GM18909 (cell line): Measurements from ENCODE around the gene BPHL.
"Not testable (repeated sequence)": the region's sequence is repeated elsewhere in the genome, so short reads cannot be mapped to it uniquely, and the experiment has no call there.

Source experiments
- ATAC-seq: cut with Tn5 transposase; IDR thresholded peaks from one replicate; pipeline ENCODE4 v1.9.1; 2021; ENCODE audit warnings: mild to moderate bottlenecking; ENCODE audit not compliant: unreplicated experiment, poor library complexity

Gene BPHL

DNA sequence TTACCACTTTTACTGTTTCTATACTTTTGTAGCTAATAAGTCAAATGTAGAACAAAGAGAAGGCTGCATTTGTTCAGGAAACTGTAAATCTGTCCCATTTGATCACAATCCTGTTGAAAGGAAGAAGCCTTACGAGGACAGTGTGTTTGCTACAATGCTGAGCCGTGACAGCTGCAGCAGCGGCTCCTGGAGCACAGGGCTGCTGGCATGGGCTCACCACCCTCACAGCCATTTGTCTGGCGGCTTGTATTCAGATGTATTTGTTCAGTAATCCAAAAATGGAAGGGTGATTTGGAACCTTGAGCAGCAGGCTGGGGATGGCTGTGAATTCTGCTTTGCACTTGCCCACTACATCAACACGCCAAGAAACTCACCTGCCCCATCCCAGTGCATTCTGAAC is 33.2 kb downstream of the BPHL start:
- ATAC-seq, result no peak

DNA sequence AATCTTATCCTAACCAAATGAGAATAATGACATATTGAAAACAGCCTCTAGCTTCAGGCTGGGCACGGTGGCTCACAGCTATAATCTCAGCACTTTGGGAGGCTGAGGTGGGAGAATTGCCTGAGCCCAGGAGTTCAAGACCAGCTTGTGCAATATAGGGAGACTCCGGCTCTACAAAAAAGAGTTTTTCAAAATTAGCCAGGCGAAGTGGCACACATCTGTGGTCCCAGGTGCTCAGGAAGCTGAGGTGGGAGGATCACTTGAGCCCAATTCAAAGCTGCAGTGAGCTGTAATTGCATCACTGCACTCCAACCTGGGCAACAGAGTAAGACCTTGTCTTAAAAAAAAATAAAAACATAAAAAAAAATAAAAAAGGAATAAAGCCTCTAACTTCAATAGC is 34.2 kb downstream of the BPHL start:
- ATAC-seq, result no peak

DNA sequence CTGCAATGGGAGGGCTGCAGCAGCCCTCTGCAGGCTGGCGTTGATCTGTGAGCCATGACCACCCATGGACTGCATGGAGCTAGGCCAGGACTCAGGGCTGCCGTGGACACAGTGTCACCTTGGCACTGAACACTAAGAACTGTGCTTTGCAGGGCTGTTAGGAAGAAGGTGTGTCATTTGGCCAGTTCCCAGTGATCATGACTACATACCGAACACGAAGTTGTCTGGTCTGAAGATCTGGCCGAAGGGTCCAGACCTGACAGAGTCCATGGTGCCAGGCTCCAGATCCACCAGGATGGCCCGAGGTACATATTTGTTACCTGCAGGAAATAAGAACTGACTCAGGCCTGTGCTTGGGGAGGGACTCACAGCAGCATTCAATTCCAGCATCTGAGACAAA is 36.9 kb downstream of the BPHL start:
- ATAC-seq, result not testable (repeated sequence)

DNA sequence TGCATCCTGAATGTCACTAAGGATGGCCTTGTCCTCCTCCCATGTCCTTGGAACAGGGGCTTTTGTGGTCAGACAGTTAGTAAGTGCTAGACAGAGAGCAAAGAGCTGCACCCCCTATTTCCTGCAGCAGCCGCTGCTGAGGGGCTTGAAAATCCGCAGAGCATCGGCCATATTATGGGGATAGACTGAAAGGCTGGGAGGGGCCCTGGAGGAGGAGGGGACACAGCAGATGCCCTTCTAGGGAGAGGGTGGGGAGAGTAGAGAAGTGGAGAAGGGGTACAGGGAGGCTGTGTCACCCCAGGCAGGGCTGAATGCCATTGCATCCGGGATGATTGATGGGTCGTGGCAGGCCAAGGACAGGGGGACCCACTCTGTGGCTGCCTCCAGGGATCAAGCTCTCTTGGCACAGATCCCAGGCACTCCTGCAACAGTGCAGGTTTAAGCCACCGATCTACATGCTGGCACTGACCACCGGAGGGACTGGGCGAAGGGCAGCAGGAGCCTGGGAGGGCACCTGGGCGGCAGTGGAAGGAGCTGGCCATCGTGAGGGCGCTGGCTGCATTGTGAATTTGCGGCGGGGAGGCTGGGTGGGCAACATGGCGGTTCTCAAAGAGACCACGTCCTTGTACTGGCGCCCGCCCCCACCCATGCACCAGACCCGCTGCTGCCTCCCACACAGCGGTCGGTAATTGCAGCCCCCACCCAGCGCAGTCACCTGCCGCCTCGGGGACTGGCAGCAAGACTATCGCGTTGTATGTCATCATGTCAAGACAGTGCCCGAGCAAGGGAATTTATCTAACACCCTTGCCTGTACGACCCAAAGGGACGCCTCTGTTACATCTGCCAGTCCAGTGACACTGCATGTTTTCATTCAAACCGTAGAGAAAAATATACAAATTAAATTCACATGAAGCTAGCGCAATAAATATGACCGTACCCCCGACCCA is 37.9 kb downstream of the BPHL start:
- peak; percentile 17 for ATAC-seq

DNA sequence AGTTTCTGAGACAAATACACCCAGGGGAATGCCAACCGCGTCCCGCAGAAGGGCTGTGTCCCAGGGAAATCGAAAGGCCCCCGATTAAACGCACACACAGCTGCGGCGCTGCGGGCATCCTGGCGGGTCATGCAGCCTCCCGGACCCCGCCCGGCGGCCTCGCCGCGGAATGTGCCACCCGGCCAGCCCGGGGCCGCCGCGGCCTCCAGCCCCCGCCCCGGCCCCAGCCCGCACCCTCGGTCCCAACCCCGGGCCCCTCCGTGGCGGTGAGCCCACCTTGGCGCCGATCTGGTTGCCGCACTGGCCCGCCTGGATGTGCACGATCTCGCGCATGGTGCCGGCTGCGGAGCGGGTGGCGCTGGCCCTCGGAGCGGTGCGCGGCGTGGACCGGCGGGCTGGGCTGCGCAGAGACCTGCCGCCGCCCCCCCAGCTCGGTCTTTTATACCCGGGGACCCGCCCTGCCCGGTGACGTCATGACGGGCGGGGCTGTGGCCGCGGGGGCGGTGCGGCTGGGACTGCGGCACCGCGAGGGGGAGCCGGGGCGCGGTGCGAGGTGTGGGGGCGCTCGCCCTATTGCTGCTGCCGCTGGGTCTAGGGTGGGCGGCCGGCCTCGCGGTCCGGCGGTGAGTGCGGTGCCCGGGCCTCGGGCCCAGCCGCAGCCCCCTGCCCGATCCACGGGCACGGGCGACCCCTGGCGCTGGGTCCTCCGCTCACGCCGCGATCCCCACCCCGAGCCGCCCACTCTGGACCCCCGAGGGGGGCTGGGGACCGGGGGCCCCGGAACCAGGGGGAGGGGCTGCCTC is 38.8 kb downstream of the BPHL start, which contains the start of gene TUBB2A:
Gene TUBB2A (minus strand): TSS at position 414 of the 803 bp plus-strand sequence. CDS start 81 bp downstream, at position 333.
- ATAC-seq, result peak; percentile 86

DNA sequence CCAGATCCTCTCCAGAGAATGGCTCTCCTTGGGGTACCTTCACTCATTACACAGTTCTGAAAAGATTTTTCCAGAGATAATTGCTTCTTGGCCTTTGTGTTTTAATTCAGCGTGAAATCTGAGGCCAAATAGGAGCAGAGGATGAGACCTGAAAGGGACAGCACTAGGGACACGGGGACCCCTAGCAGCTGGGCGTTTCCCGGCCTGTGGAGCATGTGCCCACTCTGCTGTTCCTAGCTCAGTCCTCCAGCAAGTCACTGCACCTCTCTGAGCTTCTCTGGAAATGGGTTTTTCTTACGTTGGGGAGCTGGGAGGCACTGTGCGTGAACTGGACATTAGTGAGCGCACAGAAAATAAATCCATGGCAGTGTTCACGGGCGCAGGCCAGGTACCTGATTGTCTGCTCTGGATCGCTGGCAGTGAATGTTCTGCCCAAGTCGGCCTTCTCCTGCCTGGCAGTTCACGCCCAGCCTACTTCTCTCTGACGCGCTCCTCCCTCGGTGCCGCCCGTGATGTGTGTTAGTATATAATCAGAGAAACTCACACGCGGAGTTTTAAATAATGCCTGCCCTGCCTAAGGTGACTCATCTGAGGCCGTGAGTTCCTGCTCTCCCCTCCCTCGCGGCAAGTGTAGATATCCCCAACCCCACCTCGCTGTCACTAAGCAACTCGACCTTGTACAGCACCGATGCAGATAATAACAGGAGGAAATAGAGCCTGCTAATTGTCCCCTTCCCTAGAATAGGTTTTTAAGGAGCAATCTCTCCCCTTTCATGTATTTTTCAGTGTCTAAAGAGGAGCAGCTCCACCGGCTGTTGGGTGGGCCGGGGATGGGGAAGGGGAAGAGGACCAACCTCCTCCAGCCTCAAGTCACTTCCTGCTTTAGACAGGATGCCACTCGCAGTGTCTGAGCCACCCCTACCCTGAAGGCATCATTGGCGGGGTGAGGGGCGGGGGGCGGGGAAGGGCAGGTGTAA is 41.6 kb downstream of the BPHL start:
- no peak for ATAC-seq

DNA sequence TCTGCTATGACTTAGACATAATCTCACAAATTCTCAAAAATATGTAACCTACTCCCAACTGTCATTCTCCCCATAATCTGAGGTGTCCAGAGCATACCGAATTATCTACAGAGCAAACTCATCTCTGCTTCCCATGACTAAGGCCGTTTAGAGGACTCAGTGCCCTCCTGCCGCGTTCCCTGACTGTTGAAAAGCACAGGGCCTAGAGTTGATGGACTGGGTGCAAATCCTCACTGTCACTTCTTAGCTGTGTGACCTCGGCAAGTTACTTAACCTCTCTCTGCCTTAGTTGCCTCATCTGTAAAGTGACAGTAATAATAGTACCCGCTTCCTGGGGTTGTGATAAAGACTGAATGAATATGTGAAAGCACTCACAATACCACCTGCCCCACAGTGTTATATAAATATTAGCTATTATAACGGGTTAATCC is 43.6 kb downstream of the BPHL start:
- no peak for ATAC-seq

DNA sequence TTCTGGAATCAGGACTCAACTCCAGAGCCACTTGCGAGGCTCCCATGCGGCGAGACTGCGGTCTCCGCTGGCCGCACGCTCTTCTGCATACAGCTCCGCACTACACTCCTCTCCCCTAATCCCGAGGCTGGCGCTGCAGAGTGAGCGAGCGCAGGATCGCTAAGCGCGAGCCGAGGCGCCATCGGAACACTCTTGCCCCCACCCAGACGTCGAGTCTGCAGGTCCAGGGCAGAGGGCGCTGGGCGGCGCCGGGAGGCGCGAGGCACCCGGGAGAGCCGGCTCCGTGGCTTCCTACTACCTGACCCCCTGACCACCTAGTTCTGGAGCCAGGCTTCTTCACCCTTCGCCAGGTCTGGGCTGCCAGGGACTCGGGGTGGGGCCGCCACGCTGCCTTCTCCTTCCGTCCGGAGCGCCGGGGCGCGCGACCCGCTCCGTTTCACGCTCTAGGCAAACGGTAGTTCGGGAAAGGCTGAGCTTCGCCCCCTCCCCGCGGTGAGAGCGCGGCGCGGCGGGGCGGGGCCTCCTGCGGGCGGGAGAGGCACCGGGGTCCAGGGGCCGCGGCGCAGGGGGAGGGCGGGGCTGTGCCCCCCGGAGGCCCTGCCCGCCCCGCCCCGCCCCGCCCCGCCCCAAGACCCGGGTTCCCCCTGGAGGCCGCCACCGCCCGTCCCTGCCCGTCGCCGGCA is 44.2 kb downstream of the BPHL start:
- peak; percentile 76 for ATAC-seq

DNA sequence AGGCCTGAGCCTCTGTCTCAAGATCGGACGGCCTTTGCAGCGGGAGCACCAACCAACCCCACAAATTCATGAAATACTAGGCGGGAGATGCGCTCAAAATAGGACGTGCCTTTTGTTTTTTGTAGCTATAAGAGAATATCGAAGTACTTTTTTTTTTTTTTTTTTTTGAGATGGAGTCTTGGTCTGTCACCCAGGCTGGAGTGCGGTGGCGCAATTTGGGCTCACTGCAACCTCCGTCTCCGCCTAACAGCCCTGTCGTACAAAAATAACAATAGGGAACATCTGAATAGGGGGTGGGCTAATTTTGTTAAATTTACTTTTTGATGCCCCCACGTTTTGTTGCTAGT is 44.7 kb downstream of the BPHL start:
- ATAC-seq, result peak; percentile 34

DNA sequence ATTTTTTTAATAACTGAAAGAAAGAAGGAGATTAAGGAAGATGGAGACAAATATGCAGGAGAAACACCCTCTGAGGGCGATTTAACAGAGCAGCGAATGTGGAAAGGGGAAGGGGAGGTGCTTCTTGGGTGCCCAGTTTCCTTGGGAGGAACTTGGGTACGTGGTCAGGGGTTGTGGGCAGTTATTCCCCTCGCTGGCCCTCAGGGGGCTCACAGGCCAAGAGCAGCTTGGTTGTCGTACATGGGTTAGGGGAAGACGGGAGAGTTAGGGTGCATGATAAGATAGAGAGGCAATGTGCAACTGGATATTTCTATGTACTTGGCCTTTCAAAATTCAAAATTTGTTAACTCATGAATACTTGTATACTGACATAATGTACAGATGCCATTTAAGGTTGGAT is 45.9 kb downstream of the BPHL start:
- ATAC-seq, result no peak

DNA sequence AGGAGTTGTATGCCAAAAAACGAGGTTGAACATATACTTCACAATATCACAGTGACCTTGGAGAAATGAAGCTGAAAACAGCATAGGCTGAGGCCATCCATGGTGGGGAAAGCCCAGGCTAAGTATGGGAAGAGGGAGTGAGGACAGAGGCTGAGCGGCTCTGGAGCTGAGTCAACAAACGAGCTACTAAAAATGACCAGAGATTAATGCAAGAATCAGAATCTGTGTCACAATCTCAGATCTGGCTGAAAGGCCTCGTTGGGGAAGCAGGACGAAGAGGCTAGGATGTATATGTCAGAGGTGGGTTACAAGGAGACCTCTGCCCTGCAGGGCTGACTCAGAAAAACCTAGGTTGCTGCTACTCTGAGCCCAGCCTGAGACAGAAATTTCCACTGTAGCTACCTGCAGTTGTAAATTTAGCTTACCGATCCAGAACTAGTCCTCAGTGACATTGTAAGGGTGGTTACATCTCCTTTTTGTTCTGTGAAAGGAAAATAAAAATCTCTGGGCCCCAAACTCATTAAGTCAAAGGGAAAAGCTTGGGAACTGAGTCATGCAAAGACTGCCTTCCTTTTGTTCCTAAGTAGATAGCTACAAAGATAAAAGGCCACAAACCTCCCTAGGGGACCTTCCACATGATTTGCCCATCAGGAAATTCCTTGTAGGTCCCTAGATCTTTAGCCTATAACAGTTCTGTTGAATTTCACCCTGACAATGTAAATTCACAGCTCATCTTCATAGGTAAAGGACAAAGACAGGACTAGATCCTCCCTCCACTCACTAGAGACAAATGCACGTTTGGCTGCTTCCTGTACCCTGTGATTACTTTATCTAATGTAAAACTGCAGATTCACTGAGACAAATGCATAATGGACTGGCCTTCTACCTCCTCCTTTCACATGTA is 47.4 kb downstream of the BPHL start:
- no peak for ATAC-seq

DNA sequence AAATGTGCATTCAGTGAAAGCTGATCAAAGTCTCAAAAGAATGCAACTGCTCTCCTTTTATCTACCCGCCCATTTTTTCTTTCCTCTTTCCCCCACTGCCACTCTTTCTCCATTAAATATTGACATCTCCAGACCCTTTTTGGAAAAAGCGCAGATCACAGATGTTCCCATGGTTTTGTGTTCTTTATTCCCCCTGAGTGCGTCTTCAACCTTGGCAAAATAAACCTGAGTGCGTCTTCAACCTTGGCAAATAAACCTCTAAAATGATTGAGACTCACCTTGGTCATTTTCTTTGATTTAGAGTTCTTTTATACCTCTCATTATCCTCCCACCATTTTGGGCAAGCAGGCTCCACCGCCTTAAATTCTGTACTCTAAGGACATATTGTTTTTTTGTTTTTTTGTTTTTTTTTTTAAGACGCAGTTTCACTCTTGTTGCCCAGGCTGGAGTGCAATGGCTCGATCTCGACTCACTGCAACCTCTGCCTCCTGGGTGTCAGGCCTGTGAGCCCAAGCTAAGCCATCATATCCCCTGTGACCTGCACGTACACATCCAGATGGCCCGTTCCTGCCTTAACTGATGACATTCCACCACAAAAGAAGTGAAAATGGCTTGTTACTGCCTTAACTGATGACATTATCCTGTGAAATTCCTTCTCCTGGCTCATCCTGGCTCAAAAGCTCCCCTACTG is 48.2 kb downstream of the BPHL start:
- ATAC-seq, result not testable (repeated sequence)

DNA sequence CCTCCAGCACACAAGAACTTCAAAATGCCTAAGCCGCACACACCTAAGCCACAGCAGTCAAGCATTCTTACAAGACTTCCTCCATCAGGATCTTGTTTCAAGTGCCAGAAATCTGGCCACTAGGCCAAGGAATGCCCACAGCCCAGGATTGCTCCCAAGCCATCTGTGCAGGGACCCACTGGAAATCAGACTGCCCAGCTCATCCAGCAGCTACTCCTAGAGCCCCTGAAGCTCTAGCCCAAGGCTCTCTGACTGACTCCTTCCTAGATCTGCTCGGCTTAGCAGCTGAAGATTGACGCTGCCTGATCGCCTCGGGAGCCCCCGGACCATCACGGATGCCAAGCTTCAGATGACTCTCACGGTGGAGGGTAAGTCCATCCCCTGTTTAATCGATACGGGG is 49.5 kb downstream of the BPHL start:
- not testable (repeated sequence) for ATAC-seq

DNA sequence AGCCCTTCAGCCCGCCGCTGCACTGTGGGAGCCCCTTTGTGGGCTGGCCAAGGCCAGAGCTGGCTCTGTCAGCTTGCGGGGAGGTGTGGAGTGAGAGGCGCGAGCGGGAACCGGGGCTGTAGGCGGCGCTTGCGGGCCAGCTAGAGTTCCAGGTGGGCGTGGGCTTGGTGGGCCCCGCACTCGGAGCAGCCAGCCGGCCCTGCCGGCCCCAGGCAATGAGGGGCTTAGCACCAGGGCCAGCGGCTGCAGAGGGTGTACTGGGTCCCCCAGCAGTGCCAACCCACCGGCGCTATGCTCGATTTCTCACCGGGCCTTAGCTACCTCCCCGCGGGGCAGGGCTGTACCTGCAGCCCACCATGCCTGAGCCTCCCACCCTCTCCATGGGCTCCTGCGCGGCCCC is 52.2 kb downstream of the BPHL start:
- not testable (repeated sequence) for ATAC-seq

DNA sequence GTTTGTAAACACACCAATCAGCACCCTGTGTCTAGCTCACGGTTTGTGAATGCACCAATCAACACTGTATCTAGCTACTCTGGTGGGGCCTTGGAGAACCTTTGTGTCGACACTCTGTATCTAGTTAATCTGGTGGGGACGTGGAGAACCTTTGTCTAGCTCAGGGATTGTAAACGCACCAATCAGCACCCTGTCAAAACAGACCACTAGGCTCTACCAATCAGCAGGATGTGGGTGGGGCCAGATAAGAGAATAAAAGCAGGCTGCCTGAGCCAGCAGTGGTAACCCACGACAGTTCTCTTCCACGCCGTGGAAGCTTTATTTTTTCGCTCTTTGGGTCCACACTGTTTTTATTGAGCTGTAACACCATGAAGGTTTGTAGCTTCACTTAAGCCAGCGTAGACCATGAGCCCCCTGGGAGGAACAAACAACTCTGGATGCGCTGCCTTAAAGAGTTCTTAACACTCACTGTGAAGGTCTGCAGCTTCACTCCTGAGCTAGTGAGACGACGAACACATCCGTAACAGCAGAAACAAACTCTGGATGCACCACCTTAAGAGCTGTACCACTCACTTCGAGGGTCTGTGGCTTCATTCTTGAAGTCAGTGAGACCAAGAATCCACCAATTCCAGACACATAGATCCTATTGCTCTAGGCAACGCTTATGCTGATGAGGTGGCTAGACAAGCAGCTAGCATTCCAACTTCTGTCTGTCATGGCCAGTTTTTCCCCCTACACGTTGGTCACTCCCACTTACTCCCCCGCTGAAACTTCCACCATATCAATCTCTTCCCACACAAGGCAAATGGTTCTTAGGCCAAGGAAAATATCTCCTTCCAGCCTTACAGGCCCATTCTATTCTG is 53.0 kb downstream of the BPHL start:
- not testable (repeated sequence) for ATAC-seq

DNA sequence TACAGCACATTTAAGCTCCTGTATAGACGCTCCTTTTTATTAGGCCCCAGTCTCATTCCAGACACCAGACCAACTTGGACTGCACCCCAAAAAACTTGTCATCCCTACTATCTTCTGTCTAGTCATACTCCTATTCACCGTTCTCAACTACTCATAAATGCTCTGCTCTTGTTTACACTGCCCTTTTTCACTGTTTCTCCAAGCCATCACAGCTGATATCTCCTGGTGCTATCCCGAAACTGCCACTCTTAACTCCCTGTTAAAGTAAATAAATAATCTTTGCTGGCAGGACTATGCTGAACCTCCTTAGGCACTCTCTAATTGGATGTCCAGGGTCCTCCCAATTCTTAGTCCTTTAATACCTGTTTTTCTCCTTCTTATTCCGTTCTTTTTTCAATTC is 54.3 kb downstream of the BPHL start:
- ATAC-seq, result not testable (repeated sequence)

DNA sequence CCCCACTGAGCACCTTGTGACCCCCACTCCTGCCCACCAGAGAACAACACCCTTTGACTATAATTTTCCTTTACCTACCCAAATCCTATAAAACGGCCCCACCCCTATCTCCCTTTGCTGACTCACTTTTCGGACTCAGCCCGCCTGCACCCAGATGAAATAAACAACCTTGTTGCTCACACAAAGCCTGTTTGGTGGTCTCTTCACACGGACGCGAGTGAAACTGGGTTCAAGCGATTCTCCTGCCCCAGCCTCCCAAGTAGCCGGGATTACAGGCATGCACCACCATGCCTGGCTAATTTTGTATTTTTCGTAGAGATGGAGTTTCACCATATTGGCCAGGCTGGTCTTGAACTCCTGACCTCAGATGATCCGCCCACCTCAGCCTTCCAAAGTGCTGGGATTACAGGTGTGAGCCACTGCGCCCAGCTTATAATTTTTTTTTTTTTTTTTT is 55.2 kb downstream of the BPHL start:
- ATAC-seq, result not testable (repeated sequence)
